Calu3 (cell line): ENCODE results near the gene ABHD1. TPM values are rescaled to one million over a fixed set of nuclear protein-coding genes. Genes with fewer than 3 reads are reported as not detected.

Experiments
- BruUV-seq: library from RNA; stranded (reverse); fragments of 400-500 nt; replicated peaks from 2 replicates; lab custom pipeline; 2021; lab: Mats Ljungman, UMichigan
- CTCF ChIA-PET: fragments of 300-600 bp; sonication (Branson Sonifier 250); formaldehyde crosslinking; loops from one replicate; lab custom pipeline; 2022; ENCODE audit warnings: antibody characterized with exemption; lab: Charles Lee
- DNase-seq: peaks from one replicate; pipeline ENCODE4 v3.0.0; 2022
- H3K27ac Mint-ChIP-seq: one replicate; pipeline ENCODE4 v1.8.0; 2022; ENCODE audit warnings: mixed read lengths; ENCODE audit not compliant: unreplicated experiment
- H3K27me3 Mint-ChIP-seq: one replicate; pipeline ENCODE4 v1.8.0; 2022; ENCODE audit warnings: mixed read lengths; ENCODE audit not compliant: unreplicated experiment
- H3K36me3 Mint-ChIP-seq: one replicate; pipeline ENCODE4 v1.8.0; 2022; ENCODE audit warnings: mild to moderate bottlenecking, moderate library complexity, mixed read lengths; ENCODE audit not compliant: insufficient read depth, unreplicated experiment
- H3K4me1 Mint-ChIP-seq: one replicate; pipeline ENCODE4 v1.8.0; 2022; ENCODE audit warnings: mild to moderate bottlenecking, low read depth, mixed read lengths; ENCODE audit not compliant: unreplicated experiment
- H3K4me3 Mint-ChIP-seq: one replicate; pipeline ENCODE4 v1.8.0; 2022; ENCODE audit warnings: mild to moderate bottlenecking, low read depth, moderate library complexity, mixed read lengths; ENCODE audit not compliant: unreplicated experiment
- H3K9me3 Mint-ChIP-seq: one replicate; pipeline ENCODE4 v1.8.0; 2022; ENCODE audit warnings: low read depth, mixed read lengths; ENCODE audit not compliant: unreplicated experiment
- CTCF ChIP-seq: fragments of 200-600 bp; IDR thresholded peaks from one replicate; pipeline ENCODE4 v1.8.0; 2022; ENCODE audit warnings: antibody characterized with exemption; ENCODE audit not compliant: unreplicated experiment
- intact Hi-C: fragments of 100-400 bp; cut with micrococcal nuclease; formaldehyde crosslinking; loops from one replicate; pipeline ENCODE4 v1.10.0; 2022; ENCODE audit not compliant: unreplicated experiment
- total RNA-seq: library from RNA; stranded (reverse); gene quantifications from 2 replicates; pipeline ENCODE4 v1.2.3, GENCODE V29; 2022

ABHD1 gene
- total RNA-seq, 1 experiment from 2014 or later = 0.64 TPM

- Mint-ChIP-seq H3K9me3 (no peaks in the 10 kb centered on the region), H3K36me3 (no peaks in the 10 kb centered on the region), H3K27ac (no peak overlapping the region), H3K4me3 (no peak overlapping the region), H3K4me1 (peaks cover 12% of the 10 kb centered on the region), H3K27me3 (no peaks in the 10 kb centered on the region)
- BruUV-seq = no TSS peak
- intact Hi-C loops = no loop called here
- CTCF ChIA-PET = interaction anchor here (0.7 to 1.8 kb wide), 3 partner anchors 14 to 916 kb away, joined by 3 to 6 read pairs (median 4); no protein-coding TSS in a partner anchor
- no peak for DNase-seq
- no peak for TF ChIP-seq CTCF
Measured at GRCh38 chr2:27097341-27097740, 26.3 kb upstream of the ABHD1 start.

- TF ChIP-seq CTCF = no peak
- Mint-ChIP-seq H3K36me3 (no peaks in the 10 kb centered on the region), H3K4me3 (no peak overlapping the region), H3K9me3 (no peaks in the 10 kb centered on the region), H3K27ac (no peak overlapping the region), H3K4me1 (peaks cover 3% of the 10 kb centered on the region), H3K27me3 (no peaks in the 10 kb centered on the region)
- intact Hi-C loops = loop anchor here (2.0 kb wide), 1 partner anchor 203 kb away; no protein-coding TSS in a partner anchor
- DNase-seq = no peak
- no TSS peak for BruUV-seq
- CTCF ChIA-PET = interaction anchor here (1.7 to 2.3 kb wide), 2 partner anchors 92 to 181 kb away, joined by 11 read pairs; no protein-coding TSS in a partner anchor
Measured at GRCh38 chr2:27099334-27099955, 24.2 kb upstream of the ABHD1 start.

- no peaks in the 10 kb centered on the region for H3K4me1 Mint-ChIP-seq
- no peaks in the 10 kb centered on the region for H3K9me3 Mint-ChIP-seq
- CTCF ChIA-PET = interaction anchor here (1.7 to 2.3 kb wide), 2 partner anchors 91 to 180 kb away, joined by 11 read pairs; no protein-coding TSS in a partner anchor
- no TSS peak for BruUV-seq
- no peak for TF ChIP-seq CTCF
- H3K4me3 Mint-ChIP-seq = no peak overlapping the region
- H3K27ac Mint-ChIP-seq = no peak overlapping the region
- no peaks in the 10 kb centered on the region for H3K27me3 Mint-ChIP-seq
- intact Hi-C loops = no loop called here
- DNase-seq = no peak
- no peaks in the 10 kb centered on the region for H3K36me3 Mint-ChIP-seq
Measured at GRCh38 chr2:27100036-27100435, 23.6 kb upstream of the ABHD1 start.

- no peak overlapping the region for H3K27ac Mint-ChIP-seq
- no TSS peak for BruUV-seq
- no peaks in the 10 kb centered on the region for H3K27me3 Mint-ChIP-seq
- intact Hi-C loops = no loop called here
- no peaks in the 10 kb centered on the region for H3K9me3 Mint-ChIP-seq
- no peaks in the 10 kb centered on the region for H3K4me1 Mint-ChIP-seq
- CTCF ChIA-PET = no interaction called here
- H3K36me3 Mint-ChIP-seq = no peaks in the 10 kb centered on the region
- TF ChIP-seq CTCF = no peak
- no peak for DNase-seq
- H3K4me3 Mint-ChIP-seq = no peak overlapping the region
Measured at GRCh38 chr2:27102329-27102728, 21.3 kb upstream of the ABHD1 start.
